ENCODE measurements around the gene RYR2. TPM values are rescaled to one million over a fixed set of nuclear protein-coding genes. Genes with fewer than 3 reads are reported as not detected.
"Not testable (repeated sequence)": the region's sequence is repeated elsewhere in the genome, so short reads cannot be mapped to it uniquely, and the experiment has no call there.

Gene RYR2
- polyA plus RNA-seq, 3 donors from 2014 or later: 0.12 to 0.18 TPM; not detected in 1

- no peak overlapping the region for H3K4me3 Mint-ChIP-seq
- H3K4me1 Mint-ChIP-seq: no peaks in the 10 kb centered on the region
- no peaks in the 10 kb centered on the region for H3K27me3 Mint-ChIP-seq (ENCODE audit: low read depth in 3 of 3)
- no peaks in the 10 kb centered on the region for H3K9me3 Mint-ChIP-seq
- no peak for DNase-seq
- H3K27ac Mint-ChIP-seq: no peak overlapping the region
- H3K36me3 Mint-ChIP-seq: no peaks in the 10 kb centered on the region
These were observed 524.6 kb downstream of the RYR2 start for GRCh38 chr1:237566581-237566980.

DNA sequence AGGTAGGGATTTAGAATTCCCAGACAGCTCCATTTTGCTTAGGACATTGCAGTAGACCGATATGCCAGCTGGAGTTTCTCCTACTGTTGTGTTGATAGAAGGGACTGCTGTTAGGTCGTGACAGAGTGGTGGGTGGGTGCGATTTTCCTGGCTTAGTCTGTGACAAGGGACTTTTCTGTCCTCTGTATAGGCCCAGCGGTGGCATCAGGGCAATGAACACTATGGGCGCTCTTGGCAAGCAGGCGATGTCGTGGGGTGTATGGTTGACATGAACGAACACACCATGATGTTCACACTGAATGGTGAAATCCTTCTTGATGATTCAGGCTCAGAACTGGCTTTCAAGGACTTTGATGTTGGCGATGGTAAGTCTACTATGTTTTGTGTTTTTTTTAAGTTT, 527.0 kb downstream of the RYR2 start:
- no peaks in the 10 kb centered on the region for H3K36me3 Mint-ChIP-seq
- H3K27me3 Mint-ChIP-seq (ENCODE audit: low read depth in 3 of 3): peaks cover 0 to 1% (median 0%) of the 10 kb centered on the region in 3 donors
- H3K27ac Mint-ChIP-seq: no peak overlapping the region
- no peak overlapping the region for H3K4me3 Mint-ChIP-seq
- H3K4me1 Mint-ChIP-seq: no peaks in the 10 kb centered on the region
- no peak for DNase-seq
- peaks cover 0 to 4% (median 2%) of the 10 kb centered on the region in 6 donors for H3K9me3 Mint-ChIP-seq

DNA sequence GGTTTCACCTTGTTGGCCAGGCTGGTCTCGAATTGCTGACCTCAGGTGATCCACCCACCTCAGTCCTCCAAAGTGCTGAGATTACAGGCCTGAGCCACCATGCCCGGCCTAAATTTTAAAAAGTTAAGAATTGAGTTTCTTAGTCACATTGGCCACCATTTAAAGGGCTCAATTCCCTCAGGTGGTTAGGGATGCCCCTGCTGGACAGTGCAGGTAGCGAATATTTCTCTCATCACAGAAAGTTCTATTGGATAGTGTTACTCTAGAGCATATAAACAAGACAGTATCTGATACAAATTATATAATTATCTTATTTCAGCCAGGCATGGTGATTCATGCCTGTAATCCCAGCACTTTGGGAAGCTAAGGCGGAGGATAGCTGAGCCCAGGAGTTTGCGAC, 528.5 kb downstream of the RYR2 start:
- DNase-seq: no peak
- Mint-ChIP-seq H3K9me3 (peaks cover 0 to 12% (median 3%) of the 10 kb centered on the region in 6 donors), H3K27me3 (ENCODE audit: low read depth in 3 of 3) (peaks cover 0 to 2% (median 0%) of the 10 kb centered on the region in 3 donors), H3K27ac (no peak overlapping the region), H3K36me3 (no peaks in the 10 kb centered on the region), H3K4me3 (no peak overlapping the region), H3K4me1 (no peaks in the 10 kb centered on the region)

- Mint-ChIP-seq H3K27ac (no peak overlapping the region), H3K4me1 (no peaks in the 10 kb centered on the region), H3K9me3 (peaks cover 0 to 31% (median 6%) of the 10 kb centered on the region in 6 donors), H3K36me3 (no peaks in the 10 kb centered on the region), H3K4me3 (no peak overlapping the region), H3K27me3 (ENCODE audit: low read depth in 3 of 3) (peaks cover 0 to 2% (median 0%) of the 10 kb centered on the region in 3 donors)
- no peak for DNase-seq
These were observed 532.6 kb downstream of the RYR2 start for GRCh38 chr1:237574536-237574935.

DNA sequence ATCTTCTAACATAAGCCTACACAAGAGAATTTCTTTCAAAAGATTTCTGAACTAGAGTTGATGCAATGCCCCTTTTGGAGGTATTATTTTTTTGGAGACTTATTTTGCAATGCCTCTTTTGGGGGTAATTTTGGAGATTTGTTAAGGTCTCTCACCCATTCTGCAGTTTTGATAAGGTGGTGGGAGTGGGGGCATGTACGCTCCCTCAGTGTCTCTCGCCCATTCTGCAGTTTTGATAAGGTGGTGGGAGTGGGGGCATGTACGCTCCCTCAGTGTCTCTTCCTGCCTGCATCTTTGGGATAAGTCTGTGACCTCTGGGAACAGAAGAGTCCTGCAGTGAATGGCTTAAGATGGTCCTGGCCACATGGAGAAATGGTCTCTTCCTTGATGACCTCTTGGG, 536.6 kb downstream of the RYR2 start:
- Mint-ChIP-seq H3K27ac (no peak overlapping the region), H3K36me3 (no peaks in the 10 kb centered on the region), H3K9me3 (peaks cover 0 to 36% (median 9%) of the 10 kb centered on the region in 6 donors), H3K4me3 (no peak overlapping the region), H3K27me3 (ENCODE audit: low read depth in 3 of 3) (peaks cover 0 to 3% (median 0%) of the 10 kb centered on the region in 3 donors), H3K4me1 (no peaks in the 10 kb centered on the region)
- no peak for DNase-seq

GRCh38 chr1:237580726-237581125, 538.7 kb downstream of the RYR2 start:
- Mint-ChIP-seq H3K27me3 (ENCODE audit: low read depth in 3 of 3) (peaks cover 0 to 1% (median 0%) of the 10 kb centered on the region in 3 donors), H3K9me3 (peaks cover 0 to 23% (median 7%) of the 10 kb centered on the region in 6 donors), H3K36me3 (no peaks in the 10 kb centered on the region), H3K4me1 (no peaks in the 10 kb centered on the region), H3K4me3 (no peak overlapping the region), H3K27ac (no peak overlapping the region)
- no peak for DNase-seq

- H3K9me3 Mint-ChIP-seq: peaks cover 0 to 15% (median 4%) of the 10 kb centered on the region in 6 donors
- H3K27ac Mint-ChIP-seq: no peak overlapping the region
- no peaks in the 10 kb centered on the region for H3K4me1 Mint-ChIP-seq
- peaks cover 0 to 1% (median 1%) of the 10 kb centered on the region in 3 donors for H3K27me3 Mint-ChIP-seq (ENCODE audit: low read depth in 3 of 3)
- no peak for DNase-seq
- H3K4me3 Mint-ChIP-seq: no peak overlapping the region
- H3K36me3 Mint-ChIP-seq: no peaks in the 10 kb centered on the region
These were observed 541.3 kb downstream of the RYR2 start for GRCh38 chr1:237583270-237583669.

- no peaks in the 10 kb centered on the region for H3K4me1 Mint-ChIP-seq
These were observed 541.8 kb downstream of the RYR2 start for GRCh38 chr1:237583756-237584155.

DNA sequence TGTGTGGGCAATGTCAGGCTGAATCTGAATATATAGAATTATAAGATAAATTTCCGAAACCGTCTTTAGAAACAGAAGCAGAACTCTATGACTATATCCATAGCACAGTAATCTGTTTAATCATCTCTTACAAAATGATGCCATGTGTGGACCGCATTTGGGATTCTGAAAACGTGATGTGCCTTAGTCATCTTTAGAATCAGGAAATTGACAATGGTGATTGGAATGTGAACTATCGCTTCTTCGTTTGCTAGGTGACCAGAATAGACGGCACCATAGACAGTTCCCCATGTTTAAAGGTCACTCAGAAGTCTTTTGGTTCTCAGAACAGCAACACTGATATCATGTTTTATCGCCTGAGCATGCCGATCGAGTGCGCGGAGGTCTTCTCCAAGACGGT, 548.4 kb downstream of the RYR2 start:
- no peak overlapping the region for H3K27ac Mint-ChIP-seq
- no peak overlapping the region for H3K4me3 Mint-ChIP-seq
- peaks cover 0 to 1% (median 0%) of the 10 kb centered on the region in 3 donors for H3K27me3 Mint-ChIP-seq (ENCODE audit: low read depth in 3 of 3)
- DNase-seq: no peak
- peaks cover 1 to 19% (median 12%) of the 10 kb centered on the region in 6 donors for H3K9me3 Mint-ChIP-seq
- H3K4me1 Mint-ChIP-seq: no peaks in the 10 kb centered on the region
- peaks cover 0 to 3% (median 0%) of the 10 kb centered on the region in 3 donors for H3K36me3 Mint-ChIP-seq

More at GRCh38 chr1:237583756-237584155, 541.8 kb downstream of the RYR2 start:
- Mint-ChIP-seq H3K27ac (no peak overlapping the region), H3K27me3 (ENCODE audit: low read depth in 3 of 3) (peaks cover 0 to 1% (median 1%) of the 10 kb centered on the region in 3 donors), H3K9me3 (peaks cover 0 to 10% (median 5%) of the 10 kb centered on the region in 6 donors), H3K36me3 (no peaks in the 10 kb centered on the region), H3K4me3 (no peak overlapping the region)
- DNase-seq: no peak

DNA sequence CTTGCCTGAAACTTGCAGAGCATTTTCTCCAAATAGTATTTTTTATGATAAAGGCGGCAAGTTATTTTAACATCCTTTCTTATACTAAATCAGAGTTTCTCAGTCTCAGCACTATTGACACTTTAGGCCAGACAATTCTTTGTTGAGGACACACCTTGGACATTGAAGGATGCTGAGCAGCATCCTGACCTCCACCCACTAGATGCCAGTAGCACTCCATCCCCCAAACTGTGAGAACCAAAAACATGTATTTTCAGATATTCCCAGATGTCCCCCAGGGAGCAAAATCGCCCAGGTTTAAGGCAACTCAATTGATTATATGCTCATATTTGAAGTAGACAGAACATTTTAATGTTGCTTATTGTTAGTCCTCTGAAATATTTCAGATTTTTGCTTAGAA, 549.4 kb downstream of the RYR2 start:
- Mint-ChIP-seq H3K27ac (no peak overlapping the region), H3K4me3 (no peak overlapping the region), H3K9me3 (peaks cover 8 to 23% (median 17%) of the 10 kb centered on the region in 6 donors), H3K36me3 (peaks cover 0 to 3% (median 0%) of the 10 kb centered on the region in 3 donors), H3K27me3 (ENCODE audit: low read depth in 3 of 3) (peaks cover 0 to 1% (median 1%) of the 10 kb centered on the region in 3 donors), H3K4me1 (no peaks in the 10 kb centered on the region)
- no peak for DNase-seq

DNA sequence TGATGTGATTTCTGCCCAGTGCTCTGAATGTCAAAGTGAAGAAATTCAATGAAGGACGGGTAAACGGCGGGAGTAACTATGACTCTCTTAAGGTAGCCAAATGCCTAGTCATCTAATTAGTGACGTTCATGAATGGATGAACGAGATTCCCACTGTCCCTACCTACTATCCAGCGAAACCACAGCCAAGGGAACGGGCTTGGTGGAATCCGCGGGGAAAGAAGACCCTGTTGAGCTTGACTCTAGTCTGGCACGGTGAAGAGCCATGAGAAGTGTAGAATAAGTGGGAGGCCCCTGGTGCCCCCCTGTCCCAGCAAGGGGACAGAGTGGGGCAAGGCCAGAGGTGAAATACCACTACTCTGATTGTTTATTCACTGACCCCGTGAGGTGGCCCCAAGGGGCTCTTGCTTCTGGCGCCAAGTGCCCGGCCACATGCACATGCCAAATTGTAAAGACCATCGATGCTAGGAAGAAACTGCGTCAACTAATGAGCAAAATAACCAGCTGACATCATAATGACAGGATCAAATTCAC, 561.1 kb downstream of the RYR2 start:
- H3K9me3 Mint-ChIP-seq: peaks cover 0 to 16% (median 9%) of the 10 kb centered on the region in 6 donors
- not testable (repeated sequence) for H3K27ac Mint-ChIP-seq; H3K4me1 Mint-ChIP-seq; H3K27me3 Mint-ChIP-seq (ENCODE audit: low read depth in 3 of 3); H3K4me3 Mint-ChIP-seq; H3K36me3 Mint-ChIP-seq
- DNase-seq: peak in 1 of 3 donors; percentile 30

DNA sequence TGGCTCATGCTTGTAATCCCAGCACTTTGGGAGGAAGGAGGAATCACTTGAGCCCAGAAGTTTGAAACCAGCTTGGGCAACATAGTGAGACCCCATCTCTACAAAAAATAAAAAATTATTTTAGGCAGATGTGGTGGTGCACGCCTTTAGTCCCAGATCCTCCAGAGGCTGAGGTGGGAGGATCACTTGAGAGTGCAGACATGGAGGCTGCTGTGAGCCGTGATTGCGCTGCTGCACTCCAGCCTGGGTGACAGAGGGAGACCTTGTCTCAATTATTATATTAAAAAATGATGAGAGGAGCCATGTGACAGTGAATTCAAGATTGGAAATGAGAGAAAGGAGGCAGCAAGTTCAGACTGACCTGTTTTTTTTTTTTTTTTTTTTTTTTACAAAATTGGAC, 566.4 kb downstream of the RYR2 start:
- Mint-ChIP-seq H3K36me3 (no peaks in the 10 kb centered on the region), H3K27me3 (ENCODE audit: low read depth in 3 of 3) (peaks cover 0 to 2% (median 0%) of the 10 kb centered on the region in 3 donors), H3K27ac (no peak overlapping the region), H3K4me1 (no peaks in the 10 kb centered on the region), H3K4me3 (no peak overlapping the region), H3K9me3 (peaks cover 3 to 31% (median 12%) of the 10 kb centered on the region in 6 donors)
- no peak for DNase-seq

DNA sequence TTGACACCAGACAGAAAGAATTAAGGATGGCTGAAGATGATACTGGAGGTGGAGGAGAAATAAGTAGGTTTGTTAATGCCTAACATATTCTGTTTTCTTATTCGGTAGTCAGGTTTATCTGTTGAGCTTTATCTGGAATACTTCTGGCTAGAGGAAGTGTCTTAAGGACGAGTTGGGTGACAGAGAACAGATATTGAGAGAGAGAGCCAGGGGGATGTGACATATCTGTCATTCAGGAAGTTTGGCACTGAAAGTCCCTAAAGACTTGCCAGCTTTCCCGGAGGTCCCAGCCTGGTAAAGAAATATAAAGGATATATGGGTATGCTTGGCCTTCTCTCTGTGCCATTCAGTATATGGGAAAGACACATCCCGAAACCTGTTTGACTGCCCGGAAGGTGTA, 568.2 kb downstream of the RYR2 start:
- H3K4me3 Mint-ChIP-seq: no peak overlapping the region
- no peak overlapping the region for H3K27ac Mint-ChIP-seq
- no peaks in the 10 kb centered on the region for H3K36me3 Mint-ChIP-seq
- peaks cover 3 to 32% (median 16%) of the 10 kb centered on the region in 6 donors for H3K9me3 Mint-ChIP-seq
- no peak for DNase-seq
- H3K27me3 Mint-ChIP-seq (ENCODE audit: low read depth in 3 of 3): peaks cover 0 to 2% (median 2%) of the 10 kb centered on the region in 3 donors
- H3K4me1 Mint-ChIP-seq: no peaks in the 10 kb centered on the region

DNA sequence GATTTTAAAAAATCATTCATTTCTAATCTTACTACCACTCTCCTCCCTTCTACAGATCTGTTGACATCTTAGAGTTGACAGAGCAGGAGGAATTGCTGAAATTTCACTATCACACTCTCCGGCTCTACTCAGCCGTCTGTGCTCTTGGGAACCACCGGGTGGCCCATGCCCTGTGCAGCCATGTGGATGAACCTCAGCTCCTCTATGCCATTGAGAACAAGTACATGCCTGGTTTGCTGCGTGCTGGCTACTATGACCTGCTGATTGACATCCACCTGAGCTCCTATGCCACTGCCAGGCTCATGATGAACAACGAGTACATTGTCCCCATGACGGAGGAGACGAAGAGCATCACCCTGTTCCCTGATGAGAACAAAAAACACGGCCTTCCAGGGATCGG, 572.0 kb downstream of the RYR2 start:
- H3K4me1 Mint-ChIP-seq: no peaks in the 10 kb centered on the region
- H3K4me3 Mint-ChIP-seq: no peak overlapping the region
- no peak for DNase-seq
- peaks cover 0 to 7% (median 3%) of the 10 kb centered on the region in 3 donors for H3K27me3 Mint-ChIP-seq (ENCODE audit: low read depth in 3 of 3)
- no peak overlapping the region for H3K27ac Mint-ChIP-seq
- H3K9me3 Mint-ChIP-seq: peaks cover 9 to 58% (median 21%) of the 10 kb centered on the region in 6 donors
- H3K36me3 Mint-ChIP-seq: no peaks in the 10 kb centered on the region

- Mint-ChIP-seq H3K9me3 (peaks cover 6 to 55% (median 19%) of the 10 kb centered on the region in 6 donors), H3K4me3 (no peak overlapping the region), H3K4me1 (no peaks in the 10 kb centered on the region), H3K27me3 (ENCODE audit: low read depth in 3 of 3) (peaks cover 0 to 5% (median 1%) of the 10 kb centered on the region in 3 donors), H3K27ac (no peak overlapping the region), H3K36me3 (no peaks in the 10 kb centered on the region)
- no peak for DNase-seq
These were observed 577.6 kb downstream of the RYR2 start for GRCh38 chr1:237619553-237619952.

Data from immature natural killer cell (primary cell).